HEK293 (cell line): ENCODE data around the gene FAM107A.

ENCODE experiments used
- CTCF ChIP-seq: fragments of 450-650 bp; formaldehyde crosslinking; IDR thresholded peaks from 2 replicates; pipeline ENCODE4 v1.5.1; 2016; ENCODE audit warnings: missing biosample characterization, missing genetic modification characterization
- MEIS1 ChIP-seq: sonication (generic); formaldehyde crosslinking; IDR thresholded peaks from 2 replicates; pipeline ENCODE4 v1.8.1; 2022; ENCODE audit warnings: missing genetic modification reagents, mild to moderate bottlenecking, borderline replicate concordance
- PBX3 ChIP-seq: sonication (generic); formaldehyde crosslinking; IDR thresholded peaks from 2 replicates; pipeline ENCODE4 v1.8.1; 2022; ENCODE audit warnings: mild to moderate bottlenecking, moderate library complexity, missing genetic modification reagents
- PRDM10 ChIP-seq: fragments of 450-650 bp; formaldehyde crosslinking; IDR thresholded peaks from 2 replicates; pipeline ENCODE4 v1.5.1; 2016; ENCODE audit warnings: missing biosample characterization, missing genetic modification characterization
- PRDM6 ChIP-seq: fragments of 450-650 bp; formaldehyde crosslinking; IDR thresholded peaks from 2 replicates; pipeline ENCODE4 v1.5.1; 2017; ENCODE audit warnings: missing biosample characterization, missing genetic modification characterization
- RBAK ChIP-seq: fragments of 450-650 bp; formaldehyde crosslinking; IDR thresholded peaks from 2 replicates; pipeline ENCODE4 v1.5.1; 2016; ENCODE audit warnings: missing biosample characterization, missing genetic modification characterization
- REST ChIP-seq: fragments of 450-650 bp; formaldehyde crosslinking; IDR thresholded peaks from 2 replicates; pipeline ENCODE4 v1.5.1; 2016; ENCODE audit warnings: missing biosample characterization, missing genetic modification characterization
- ZNF140 ChIP-seq: fragments of 450-650 bp; formaldehyde crosslinking; IDR thresholded peaks from 2 replicates; pipeline ENCODE4 v1.5.1; 2016; ENCODE audit warnings: missing biosample characterization, missing genetic modification characterization
- ZSCAN23 ChIP-seq: fragments of 450-650 bp; formaldehyde crosslinking; IDR thresholded peaks from 2 replicates; pipeline ENCODE4 v1.5.1; 2016; ENCODE audit warnings: missing biosample characterization, missing genetic modification characterization

GRCh38 chr3:58530354-58530865, 46.8 kb downstream of the FAM107A start:
- TF ChIP-seq PRDM6 (tag by site-specific recombination), result no peak
- no peak for TF ChIP-seq CTCF (tag by site-specific recombination)
- TF ChIP-seq PRDM10 (tag by site-specific recombination), result no peak
- no peak for TF ChIP-seq MEIS1 (CRISPR knock-in tag)
- no peak for TF ChIP-seq ZNF140 (tag by site-specific recombination)
- no peak for TF ChIP-seq REST (tag by site-specific recombination)
- TF ChIP-seq ZSCAN23 (tag by site-specific recombination), result no peak
- TF ChIP-seq RBAK, result no peak
- no peak for TF ChIP-seq PBX3
